ENCODE results near the gene DMP1.

The DMP1 gene

DNA sequence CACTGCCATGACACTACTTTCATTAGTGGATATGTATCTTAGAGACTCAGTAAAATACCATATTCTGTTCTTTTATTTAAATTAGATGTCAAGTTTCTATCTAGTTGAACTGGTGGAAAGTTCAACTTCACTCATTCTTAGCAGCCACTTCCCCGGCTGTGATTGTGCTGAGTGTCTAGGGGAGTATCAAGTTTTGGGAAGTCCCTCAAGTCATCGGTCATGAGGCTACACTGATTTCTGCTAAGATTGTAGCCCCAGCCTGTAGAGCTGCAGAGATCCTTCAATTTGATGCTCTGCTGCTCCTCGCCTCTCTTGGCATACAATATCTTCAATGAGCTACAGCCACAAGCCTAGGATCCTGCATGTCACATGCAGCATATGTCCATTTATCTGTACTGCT is 53.9 kb downstream of the DMP1 start:
- no peak overlapping the region for H3K4me3 ChIP-seq (ENCODE audit: low read depth, low read length, poor library complexity, severe bottlenecking)
- no peaks in the 10 kb centered on the region for H3K4me1 ChIP-seq (ENCODE audit: insufficient read depth, low read length, severe bottlenecking)
- no peak overlapping the region for H3K9ac ChIP-seq (ENCODE audit: low read length)
- H3K9me2 ChIP-seq (ENCODE audit: low read depth, low read length), result no peaks in the 10 kb centered on the region
- no peaks in the 10 kb centered on the region for H3K9me3 ChIP-seq (ENCODE audit: low read length)
- H3K4me2 ChIP-seq (ENCODE audit: low read length), result no peak overlapping the region
- H3K36me3 ChIP-seq (ENCODE audit: insufficient read depth, low read length), result no peaks in the 10 kb centered on the region
- H3K27me3 ChIP-seq (ENCODE audit: insufficient read depth, low read length), result no peaks in the 10 kb centered on the region
- H2AFZ ChIP-seq (ENCODE audit: low read length), result no peak overlapping the region
- no peak overlapping the region for H3K27ac ChIP-seq (ENCODE audit: low read depth, low read length, poor library complexity, severe bottlenecking)
- no peaks in the 10 kb centered on the region for H4K20me1 ChIP-seq (ENCODE audit: insufficient read depth, low read length)
- no peaks in the 10 kb centered on the region for H3F3A ChIP-seq (ENCODE audit: insufficient read depth, low read length)
- no peak for TF ChIP-seq EZH2 (IDR thresholded peaks at IDR 0.05; ENCODE audit: borderline replicate concordance, low read length)
- TF ChIP-seq, protein P1, sequence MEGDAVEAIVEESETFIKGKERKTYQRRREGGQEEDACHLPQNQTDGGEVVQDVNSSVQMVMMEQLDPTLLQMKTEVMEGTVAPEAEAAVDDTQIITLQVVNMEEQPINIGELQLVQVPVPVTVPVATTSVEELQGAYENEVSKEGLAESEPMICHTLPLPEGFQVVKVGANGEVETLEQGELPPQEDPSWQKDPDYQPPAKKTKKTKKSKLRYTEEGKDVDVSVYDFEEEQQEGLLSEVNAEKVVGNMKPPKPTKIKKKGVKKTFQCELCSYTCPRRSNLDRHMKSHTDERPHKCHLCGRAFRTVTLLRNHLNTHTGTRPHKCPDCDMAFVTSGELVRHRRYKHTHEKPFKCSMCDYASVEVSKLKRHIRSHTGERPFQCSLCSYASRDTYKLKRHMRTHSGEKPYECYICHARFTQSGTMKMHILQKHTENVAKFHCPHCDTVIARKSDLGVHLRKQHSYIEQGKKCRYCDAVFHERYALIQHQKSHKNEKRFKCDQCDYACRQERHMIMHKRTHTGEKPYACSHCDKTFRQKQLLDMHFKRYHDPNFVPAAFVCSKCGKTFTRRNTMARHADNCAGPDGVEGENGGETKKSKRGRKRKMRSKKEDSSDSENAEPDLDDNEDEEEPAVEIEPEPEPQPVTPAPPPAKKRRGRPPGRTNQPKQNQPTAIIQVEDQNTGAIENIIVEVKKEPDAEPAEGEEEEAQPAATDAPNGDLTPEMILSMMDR (IDR thresholded peaks at IDR 0.05; ENCODE audit: low read length), result no peak
- H3K79me2 ChIP-seq (ENCODE audit: insufficient read depth, low read length), result no peaks in the 10 kb centered on the region

DNA sequence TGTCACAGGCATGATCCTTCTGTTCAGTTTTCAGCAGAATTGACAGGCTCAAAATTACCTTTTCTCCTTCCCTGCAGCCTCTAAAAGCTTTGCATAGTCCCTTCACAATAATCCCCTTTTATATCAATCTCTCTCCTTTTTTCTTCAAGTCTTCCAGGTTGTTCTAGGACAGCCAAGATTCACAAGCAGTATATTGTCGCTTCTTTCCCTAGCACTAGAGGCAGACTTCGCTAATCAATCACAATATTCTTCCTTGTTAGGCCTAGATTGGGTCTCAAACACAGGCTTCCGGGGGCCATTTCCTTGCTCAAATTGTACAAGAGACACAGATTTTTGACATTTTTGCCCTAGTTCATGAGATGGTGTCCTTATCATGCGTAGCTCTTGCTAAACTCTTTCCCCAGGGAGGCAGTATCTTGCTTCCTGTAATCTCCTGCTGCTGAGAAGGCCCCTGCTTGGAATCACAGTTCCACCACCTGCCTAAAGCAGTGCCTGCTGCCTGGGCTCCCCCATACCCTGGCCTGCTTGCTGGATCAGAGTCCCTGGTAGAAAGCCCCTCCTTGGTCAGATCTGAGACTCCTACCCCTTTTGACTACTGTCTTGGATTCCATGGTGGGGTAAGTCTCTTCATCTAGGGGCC is 57.3 kb downstream of the DMP1 start:
- Histone ChIP-seq H3K4me3 (ENCODE audit: low read depth, low read length, poor library complexity, severe bottlenecking) (no peak overlapping the region), H3K79me2 (ENCODE audit: insufficient read depth, low read length) (no peaks in the 10 kb centered on the region), H4K20me1 (ENCODE audit: insufficient read depth, low read length) (no peaks in the 10 kb centered on the region), H3K9me3 (ENCODE audit: low read length) (no peaks in the 10 kb centered on the region), H3K4me1 (ENCODE audit: insufficient read depth, low read length, severe bottlenecking) (no peaks in the 10 kb centered on the region), H3K4me2 (ENCODE audit: low read length) (no peak overlapping the region), H3K36me3 (ENCODE audit: insufficient read depth, low read length) (no peaks in the 10 kb centered on the region), H2AFZ (ENCODE audit: low read length) (no peak overlapping the region), H3K27ac (ENCODE audit: low read depth, low read length, poor library complexity, severe bottlenecking) (no peak overlapping the region), H3K9ac (ENCODE audit: low read length) (no peak overlapping the region), H3K9me2 (ENCODE audit: low read depth, low read length) (no peaks in the 10 kb centered on the region), H3F3A (ENCODE audit: insufficient read depth, low read length) (no peaks in the 10 kb centered on the region), H3K27me3 (ENCODE audit: insufficient read depth, low read length) (no peaks in the 10 kb centered on the region)
- no peak for TF ChIP-seq EZH2 (IDR thresholded peaks at IDR 0.05; ENCODE audit: borderline replicate concordance, low read length)
- TF ChIP-seq, protein P1 (IDR thresholded peaks at IDR 0.05; ENCODE audit: low read length), result no peak

Data from OCI-LY1 (cell line).